Measurements from ENCODE around the gene KIF16B. TPM values are rescaled to one million over a fixed set of nuclear protein-coding genes. Genes with fewer than 3 reads are reported as not detected.
"Not testable (repeated sequence)": the region's sequence is repeated elsewhere in the genome, so short reads cannot be mapped to it uniquely, and the experiment has no call there.

The KIF16B gene
- total RNA-seq, 1 donor from 2014 or later, result 7.1 TPM

- DNase-seq (ENCODE audit: low read depth), result no peak
- no peak for TF ChIP-seq CTCF (IDR thresholded peaks at IDR 0.05; ENCODE audit: insufficient read depth, low read length, poor library complexity, severe bottlenecking)
- Histone ChIP-seq H3K4me3 (ENCODE audit: low read depth, low read length) (no peak overlapping the region), H3K36me3 (ENCODE audit: control insufficient read depth, insufficient read depth, low read length) (no peaks in the 10 kb centered on the region), H3K27me3 (ENCODE audit: control insufficient read depth, insufficient read depth, low read length) (no peaks in the 10 kb centered on the region)
Observed at GRCh38 chr20:16601047-16601446, 27.8 kb upstream of the KIF16B start.

GRCh38 chr20:16599257-16599656 is 26.0 kb upstream of the KIF16B start:
- no peak for TF ChIP-seq CTCF (IDR thresholded peaks at IDR 0.05; ENCODE audit: insufficient read depth, low read length, poor library complexity, severe bottlenecking)
- H3K36me3 ChIP-seq (ENCODE audit: control insufficient read depth, insufficient read depth, low read length), result no peaks in the 10 kb centered on the region
- DNase-seq (ENCODE audit: low read depth), result no peak
- H3K27me3 ChIP-seq (ENCODE audit: control insufficient read depth, insufficient read depth, low read length), result no peaks in the 10 kb centered on the region
- H3K4me3 ChIP-seq (ENCODE audit: low read depth, low read length), result no peak overlapping the region

GRCh38 chr20:16596991-16597390 is 23.7 kb upstream of the KIF16B start:
- H3K4me3 ChIP-seq (ENCODE audit: low read depth, low read length), result no peak overlapping the region
- DNase-seq (ENCODE audit: low read depth), result no peak
- H3K36me3 ChIP-seq (ENCODE audit: control insufficient read depth, insufficient read depth, low read length), result no peaks in the 10 kb centered on the region
- TF ChIP-seq CTCF (IDR thresholded peaks at IDR 0.05; ENCODE audit: insufficient read depth, low read length, poor library complexity, severe bottlenecking), result no peak
- H3K27me3 ChIP-seq (ENCODE audit: control insufficient read depth, insufficient read depth, low read length), result no peaks in the 10 kb centered on the region

- DNase-seq (ENCODE audit: low read depth); H3K27me3 ChIP-seq (ENCODE audit: control insufficient read depth, insufficient read depth, low read length); H3K4me3 ChIP-seq (ENCODE audit: low read depth, low read length); H3K36me3 ChIP-seq (ENCODE audit: control insufficient read depth, insufficient read depth, low read length): not testable (repeated sequence)
Observed at GRCh38 chr20:16596404-16596803, 23.2 kb upstream of the KIF16B start.

- Histone ChIP-seq H3K4me3 (ENCODE audit: low read depth, low read length) (no peak overlapping the region), H3K27me3 (ENCODE audit: control insufficient read depth, insufficient read depth, low read length) (no peaks in the 10 kb centered on the region), H3K36me3 (ENCODE audit: control insufficient read depth, insufficient read depth, low read length) (no peaks in the 10 kb centered on the region)
- no peak for DNase-seq (ENCODE audit: low read depth)
- no peak for TF ChIP-seq CTCF (IDR thresholded peaks at IDR 0.05; ENCODE audit: insufficient read depth, low read length, poor library complexity, severe bottlenecking)
Observed at GRCh38 chr20:16595376-16595775, 22.1 kb upstream of the KIF16B start.

GRCh38 chr20:16590041-16590633 is 16.9 kb upstream of the KIF16B start:
- Histone ChIP-seq H3K36me3 (ENCODE audit: control insufficient read depth, insufficient read depth, low read length) (no peaks in the 10 kb centered on the region), H3K27me3 (ENCODE audit: control insufficient read depth, insufficient read depth, low read length) (no peaks in the 10 kb centered on the region), H3K4me3 (ENCODE audit: low read depth, low read length) (no peak overlapping the region)
- TF ChIP-seq CTCF (IDR thresholded peaks at IDR 0.05; ENCODE audit: insufficient read depth, low read length, poor library complexity, severe bottlenecking), result no peak
- DNase-seq (ENCODE audit: low read depth), result no peak
